ENCODE data around the gene SLC25A19. TPM values are rescaled to one million over a fixed set of nuclear protein-coding genes. Genes with fewer than 3 reads are reported as not detected.

SLC25A19 gene
- 14.7 and 15.6 TPM in 2 replicates for total RNA-seq (2014; rRNA removed; shearing (Covaris generic))

DNA sequence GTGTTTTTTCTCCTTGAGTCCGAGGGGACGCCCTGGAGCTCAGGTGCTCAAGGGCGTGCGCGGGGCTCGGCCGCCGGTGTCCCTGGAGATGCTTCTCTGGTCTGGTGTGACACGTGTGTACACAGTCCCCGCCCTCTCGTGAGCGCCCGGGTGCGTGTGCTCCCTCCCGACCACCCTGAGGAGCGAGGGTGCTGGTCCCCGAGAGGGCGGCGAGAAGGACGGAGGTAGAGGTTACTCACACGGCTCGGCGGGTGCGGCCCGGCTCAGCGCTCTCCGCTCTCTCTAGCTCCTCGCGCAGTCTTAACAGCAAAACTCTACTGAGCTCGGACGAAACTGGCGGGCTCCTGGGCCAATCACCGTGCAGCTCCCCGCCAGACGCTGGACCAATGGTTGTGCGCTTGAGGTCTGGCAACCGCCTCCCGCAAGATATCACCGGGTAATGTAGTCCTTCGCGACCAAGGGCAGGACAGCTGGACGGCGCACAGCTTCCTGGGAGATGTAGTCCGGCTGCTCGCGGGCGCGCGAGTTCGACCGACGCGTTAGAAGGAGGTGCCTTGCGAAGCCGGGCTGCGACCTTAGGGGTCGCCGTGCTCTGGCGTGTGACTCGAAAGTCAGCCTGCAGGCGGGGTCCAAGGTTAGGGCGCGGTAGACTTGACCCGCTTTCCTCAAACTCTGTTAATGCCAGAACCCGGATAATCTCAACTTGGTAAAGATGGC lies at the start of gene SLC25A19:
SLC25A19 (minus strand) TSS at position 319 of the 717 bp plus-strand sequence. CDS start 2,669 bp downstream, outside the sequence.
- in situ Hi-C loops (cut with HindIII; ENCODE audit: low sequenced_read_pairs) = no loop called here
- peak; percentile 99 for DNase-seq (ENCODE audit: low spot score)

DNA sequence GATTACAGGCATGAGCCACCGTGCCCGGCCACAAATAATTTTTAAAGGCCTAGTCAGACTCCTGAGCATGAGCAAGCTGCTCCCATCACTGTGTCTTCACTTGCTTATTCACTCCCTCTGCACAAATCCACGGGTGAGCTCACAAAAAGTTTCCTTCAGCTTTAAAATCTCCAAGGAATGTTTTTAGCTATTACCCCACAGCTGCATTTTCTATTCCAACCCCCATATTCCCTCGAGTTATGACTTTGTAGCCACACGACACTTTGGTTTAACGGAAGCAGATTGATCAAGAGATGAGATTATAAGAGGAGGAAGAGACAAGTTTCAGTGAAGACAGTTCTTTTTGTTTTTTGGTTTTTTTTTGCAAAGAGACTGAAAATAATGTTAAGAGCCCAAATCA lies 49.1 kb upstream of the SLC25A19 start:
- no peak for DNase-seq (ENCODE audit: low spot score)
- in situ Hi-C loops (cut with HindIII; ENCODE audit: low sequenced_read_pairs) = no loop called here

- DNase-seq (ENCODE audit: low spot score) = no peak
- in situ Hi-C loops (cut with HindIII; ENCODE audit: low sequenced_read_pairs) = no loop called here
Measured at GRCh38 chr17:75335315-75335714, 46.1 kb upstream of the SLC25A19 start.

DNA sequence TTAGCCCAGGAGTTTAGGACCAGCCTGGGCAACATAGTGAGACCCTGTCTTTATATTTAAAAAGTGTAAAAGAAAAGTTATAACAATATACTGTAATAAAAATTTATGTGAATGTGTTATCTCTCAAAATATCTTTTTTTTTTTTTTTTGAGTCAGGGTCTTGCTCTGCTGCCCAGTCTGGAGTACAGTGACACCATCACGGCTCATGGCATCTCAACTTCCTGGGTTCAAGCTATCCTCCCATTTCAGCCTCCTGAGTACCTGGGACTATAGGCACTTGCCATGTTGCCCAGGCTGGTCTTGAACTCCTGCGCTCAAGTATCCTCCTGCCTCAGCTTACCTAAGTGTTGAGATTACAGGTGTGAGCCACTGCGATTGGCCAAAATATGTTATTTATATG lies 45.5 kb upstream of the SLC25A19 start:
- in situ Hi-C loops (cut with HindIII; ENCODE audit: low sequenced_read_pairs) = no loop called here
- no peak for DNase-seq (ENCODE audit: low spot score)

GRCh38 chr17:75331671-75332070 lies 42.4 kb upstream of the SLC25A19 start:
- no peak for DNase-seq (ENCODE audit: low spot score)
- in situ Hi-C loops (cut with HindIII; ENCODE audit: low sequenced_read_pairs) = no loop called here

DNA sequence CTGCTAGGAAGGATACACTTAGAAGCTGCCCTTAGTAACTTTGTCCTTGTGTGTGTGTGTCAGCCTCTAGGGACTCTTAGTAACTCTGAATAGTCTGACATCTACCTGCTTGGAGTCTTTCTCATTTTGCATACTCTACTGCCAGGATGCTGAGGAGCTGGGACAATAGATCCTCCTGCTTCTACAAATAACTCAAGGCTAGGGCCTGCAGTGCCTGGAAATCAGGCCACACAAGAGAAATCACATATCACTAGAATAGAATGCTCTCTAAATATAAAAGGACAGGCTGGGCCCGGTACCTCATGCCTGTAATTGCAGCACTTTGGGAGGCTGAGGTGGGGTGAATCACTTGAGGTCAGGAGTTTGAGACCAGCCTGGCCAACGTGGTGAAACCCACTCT lies 38.5 kb upstream of the SLC25A19 start:
- DNase-seq (ENCODE audit: low spot score) = no peak
- in situ Hi-C loops (cut with HindIII; ENCODE audit: low sequenced_read_pairs) = no loop called here

DNA sequence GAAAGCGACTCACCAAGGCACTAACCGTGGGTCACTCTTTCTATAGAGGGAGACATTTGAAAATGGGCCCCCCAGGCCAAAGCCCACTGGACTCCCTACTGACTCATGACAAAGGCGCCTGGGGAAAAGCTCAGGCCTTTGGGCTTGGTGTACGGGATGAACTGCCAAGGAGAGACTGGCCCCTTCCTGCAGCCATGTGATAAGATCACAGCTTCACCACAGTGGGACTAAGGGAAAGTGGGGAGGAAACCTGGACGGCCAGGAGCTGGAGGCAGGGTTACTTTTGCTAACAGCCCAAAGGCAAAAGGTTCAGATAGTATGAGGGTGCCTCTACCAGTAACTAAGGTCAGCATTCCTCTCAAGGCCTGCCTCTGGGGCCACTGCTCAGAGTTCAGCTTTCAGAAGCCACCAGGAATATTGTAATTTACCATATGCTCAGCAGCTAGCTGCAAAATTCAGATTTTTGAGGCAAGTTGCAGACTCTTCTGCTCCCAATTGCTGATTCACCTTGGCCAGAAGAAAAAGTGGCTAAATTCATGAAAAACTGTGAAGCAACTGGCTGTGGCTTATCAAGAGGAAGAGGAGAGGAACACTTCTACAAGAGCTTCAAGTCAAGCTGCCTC lies 37.1 kb upstream of the SLC25A19 start:
- DNase-seq (ENCODE audit: low spot score) = no peak
- in situ Hi-C loops (cut with HindIII; ENCODE audit: low sequenced_read_pairs) = no loop called here

DNA sequence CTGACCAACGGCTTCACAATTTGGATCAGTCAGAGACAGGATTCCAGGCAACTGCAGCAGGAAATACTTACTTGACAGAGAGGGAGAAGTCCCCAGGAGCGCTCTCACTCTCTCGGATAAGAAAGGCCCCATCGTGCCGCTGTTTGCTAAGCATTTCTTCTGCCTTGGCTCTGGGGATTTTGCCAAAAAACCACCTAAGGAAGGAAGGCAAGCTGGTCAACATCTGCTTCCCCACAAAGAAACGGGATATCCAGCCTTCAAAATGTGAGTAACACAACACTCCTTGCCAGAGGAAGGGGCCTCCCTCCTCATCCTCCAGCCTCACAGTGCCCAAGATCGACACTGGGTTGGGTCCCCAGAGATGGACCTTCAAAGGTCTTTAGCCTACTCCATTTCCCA lies 36.6 kb upstream of the SLC25A19 start:
- no peak for DNase-seq (ENCODE audit: low spot score)
- in situ Hi-C loops (cut with HindIII; ENCODE audit: low sequenced_read_pairs) = no loop called here

- in situ Hi-C loops (cut with HindIII; ENCODE audit: low sequenced_read_pairs) = no loop called here
- no peak for DNase-seq (ENCODE audit: low spot score)
Measured at GRCh38 chr17:75325348-75325747, 36.1 kb upstream of the SLC25A19 start.

GRCh38 chr17:75321506-75321905 lies 32.3 kb upstream of the SLC25A19 start:
- no peak for DNase-seq (ENCODE audit: low spot score)
- in situ Hi-C loops (cut with HindIII; ENCODE audit: low sequenced_read_pairs) = no loop called here

DNA sequence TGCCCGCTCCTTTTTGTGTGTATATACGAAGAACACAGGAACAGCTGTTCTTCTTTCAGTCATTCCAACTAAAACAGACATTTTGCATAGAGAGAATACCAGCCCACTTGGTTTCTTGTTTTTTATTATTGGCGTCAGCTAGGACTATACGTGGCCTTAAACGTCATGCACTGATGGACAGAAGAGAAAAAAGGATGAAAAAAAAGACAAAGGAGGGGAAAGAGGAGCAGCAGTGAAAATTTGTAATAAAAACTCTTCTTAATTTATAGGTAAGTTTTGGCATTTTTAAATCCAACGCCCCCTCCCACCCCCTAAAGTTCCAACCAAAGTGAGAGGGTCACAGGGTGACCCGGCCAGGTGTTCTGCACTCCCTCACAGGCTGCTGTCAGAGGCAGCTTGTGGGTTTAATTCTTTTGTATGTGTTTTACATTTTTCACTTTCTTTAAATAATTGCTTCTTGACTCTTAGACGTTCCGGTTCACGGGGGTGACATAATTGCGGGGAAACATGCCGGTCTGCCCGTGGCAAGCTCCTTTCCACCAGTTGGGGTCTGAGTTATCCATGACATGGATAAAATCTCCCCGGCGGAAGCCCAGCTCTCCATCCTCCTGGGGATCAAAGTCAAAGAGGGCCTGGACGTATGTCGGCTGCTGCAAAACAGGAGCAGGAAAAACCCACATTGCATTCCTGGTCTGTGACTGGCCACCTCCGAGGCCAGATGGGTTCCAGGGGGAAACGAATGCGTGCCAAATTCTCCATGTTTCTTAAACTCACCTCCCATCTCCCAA lies 30.9 kb upstream of the SLC25A19 start:
- in situ Hi-C loops (cut with HindIII; ENCODE audit: low sequenced_read_pairs) = no loop called here
- DNase-seq (ENCODE audit: low spot score) = no peak

- no peak for DNase-seq (ENCODE audit: low spot score)
- in situ Hi-C loops (cut with HindIII; ENCODE audit: low sequenced_read_pairs) = no loop called here
Measured at GRCh38 chr17:75318615-75319222, 29.5 kb upstream of the SLC25A19 start.

- in situ Hi-C loops (cut with HindIII; ENCODE audit: low sequenced_read_pairs) = no loop called here
Measured at GRCh38 chr17:75318211-75318610, 29.0 kb upstream of the SLC25A19 start.

DNA sequence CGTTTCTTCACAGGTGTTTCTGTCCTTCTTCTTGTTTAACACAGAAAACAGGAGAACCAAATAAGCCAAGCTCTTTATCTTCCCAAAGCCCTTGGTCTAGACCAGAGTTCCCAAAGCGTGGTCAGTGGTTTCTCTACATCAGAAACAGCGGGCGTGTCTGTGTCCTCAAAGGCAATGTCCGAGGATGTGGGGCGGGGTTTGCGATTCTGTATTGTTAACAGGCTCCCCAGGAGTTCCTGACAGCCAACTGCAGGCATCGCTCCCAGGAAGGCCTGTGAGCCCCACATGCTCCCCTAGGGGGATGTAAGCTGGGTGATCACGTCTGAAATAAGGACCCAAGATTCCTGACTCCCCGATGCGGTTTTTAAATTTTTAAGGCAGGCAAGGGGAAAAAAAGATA lies 28.4 kb upstream of the SLC25A19 start:
- in situ Hi-C loops (cut with HindIII; ENCODE audit: low sequenced_read_pairs) = no loop called here
- DNase-seq (ENCODE audit: low spot score) = no peak

More at GRCh38 chr17:75318211-75318610, 29.0 kb upstream of the SLC25A19 start:
- DNase-seq (ENCODE audit: low spot score) = no peak

DNA sequence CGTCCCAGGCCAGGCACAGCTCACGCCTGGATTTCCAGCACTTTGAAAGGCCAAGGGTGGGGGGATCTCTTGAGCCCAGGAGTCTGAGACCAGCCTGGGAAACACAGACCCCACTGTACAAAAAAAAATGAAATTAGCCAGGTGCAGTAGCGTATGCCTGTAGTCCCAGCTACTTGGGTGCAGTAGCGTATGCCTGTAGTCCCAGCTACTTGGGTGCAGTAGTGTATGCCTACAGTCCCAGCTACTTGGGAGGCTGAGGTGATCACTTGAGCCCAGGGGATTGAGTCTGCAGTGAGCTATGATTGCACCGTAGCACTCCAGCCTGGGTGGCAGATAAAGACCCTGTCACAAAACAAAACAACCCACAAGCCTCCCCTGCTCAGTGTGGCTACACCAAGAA lies 27.0 kb upstream of the SLC25A19 start:
- in situ Hi-C loops (cut with HindIII; ENCODE audit: low sequenced_read_pairs) = no loop called here
- no peak for DNase-seq (ENCODE audit: low spot score)

DNA sequence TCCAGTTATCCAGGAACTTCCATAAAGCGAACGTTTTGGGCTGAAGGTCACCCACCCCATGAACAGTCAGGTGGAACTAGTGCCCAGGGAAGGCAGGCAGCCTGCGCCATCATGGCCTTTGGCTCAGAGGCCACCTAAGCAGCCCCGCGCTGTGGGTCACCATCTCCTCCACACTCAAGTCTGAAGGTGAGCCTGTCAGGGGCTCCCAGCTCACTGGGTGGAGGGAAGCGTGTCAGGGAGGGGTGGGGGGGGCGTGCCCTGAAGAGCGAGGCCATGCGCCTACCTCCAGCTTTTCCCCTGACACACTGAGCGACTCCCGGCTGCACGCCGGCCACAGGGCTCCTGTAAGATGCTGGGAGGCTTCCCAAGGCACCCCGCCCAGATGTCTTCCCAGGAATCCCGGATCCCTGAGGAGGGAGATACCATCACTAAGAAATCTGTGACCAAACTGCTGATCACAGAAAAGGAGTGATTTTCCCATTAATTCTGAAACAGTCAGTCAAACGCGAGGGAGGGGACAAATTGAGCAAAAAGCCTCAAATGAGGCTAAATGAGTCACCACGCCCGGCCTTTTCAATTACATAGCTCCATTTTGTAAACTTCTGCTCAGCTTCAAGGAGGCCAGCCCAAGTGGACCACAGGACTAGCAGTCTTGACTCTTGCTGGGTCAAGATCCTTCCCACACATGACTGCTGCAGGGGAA lies 26.5 kb upstream of the SLC25A19 start:
- in situ Hi-C loops (cut with HindIII; ENCODE audit: low sequenced_read_pairs) = no loop called here
- no peak for DNase-seq (ENCODE audit: low spot score)

GRCh38 chr17:75313941-75314551 lies 24.8 kb upstream of the SLC25A19 start:
- DNase-seq (ENCODE audit: low spot score) = no peak
- in situ Hi-C loops (cut with HindIII; ENCODE audit: low sequenced_read_pairs) = no loop called here

DNA sequence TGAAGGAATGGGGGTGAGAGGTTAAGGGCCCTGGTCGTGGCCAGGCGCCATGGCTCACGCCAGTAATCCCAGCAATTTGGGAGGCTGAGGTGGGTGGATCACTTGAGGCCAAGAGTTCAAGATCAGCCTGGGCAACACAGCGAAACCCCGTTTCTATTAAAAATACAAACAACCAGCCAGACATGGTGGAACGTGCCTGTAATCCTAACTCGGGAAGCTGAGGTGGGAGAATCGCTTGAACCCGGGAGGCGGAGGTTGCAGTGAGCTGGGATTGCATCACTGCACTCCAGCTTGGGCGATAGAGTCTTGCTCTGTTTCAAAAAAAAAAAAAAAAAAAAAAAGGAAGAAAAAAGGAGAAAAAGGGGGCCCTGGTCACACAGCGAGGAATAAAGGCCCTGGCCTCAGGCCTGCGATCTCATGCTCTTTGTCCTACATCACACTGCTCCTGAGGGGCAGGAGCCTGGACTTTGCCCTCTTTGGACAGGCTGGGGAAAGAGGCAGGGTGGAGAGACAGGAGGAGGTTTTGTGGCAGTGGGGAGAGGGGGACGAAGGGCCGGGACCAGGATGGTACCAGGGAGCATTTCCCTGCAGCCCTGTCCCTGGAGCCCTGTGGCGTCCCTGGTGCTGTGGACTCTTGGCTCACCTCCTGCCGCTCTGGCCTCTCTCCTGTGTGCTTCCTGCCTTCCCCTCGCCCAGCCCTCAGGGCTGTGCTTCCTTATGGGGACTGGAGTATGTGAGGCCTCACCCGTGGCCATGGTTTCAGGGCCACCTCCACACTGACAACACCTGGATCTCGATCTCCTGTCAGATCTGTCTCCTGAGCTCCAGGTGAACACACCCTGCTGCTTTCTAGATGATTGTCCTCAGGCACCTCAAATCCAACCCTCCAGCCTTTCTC lies 19.7 kb upstream of the SLC25A19 start:
- in situ Hi-C loops (cut with HindIII; ENCODE audit: low sequenced_read_pairs) = no loop called here
- DNase-seq (ENCODE audit: low spot score) = no peak
